WTC11 (cell line): Measurements from ENCODE around the gene ANKRD33B.

ENCODE experiments used
- CREB1 ChIP-seq: sonication (generic); formaldehyde crosslinking; IDR thresholded peaks from 2 replicates; pipeline ENCODE4 v1.8.0; 2023; ENCODE audit warnings: mild to moderate bottlenecking, missing genetic modification reagents
- GTF2I ChIP-seq: fragments of 250-450 bp; sonication (Bioruptor Pico); conservative IDR thresholded peaks from 2 replicates; pipeline ENCODE4 v1.4.0; 2021; ENCODE audit warnings: mild to moderate bottlenecking
- NR1H2 ChIP-seq: sonication (generic); formaldehyde crosslinking; IDR thresholded peaks from 2 replicates; pipeline ENCODE4 v1.9.0; 2021; ENCODE audit warnings: mild to moderate bottlenecking, moderate library complexity, missing genetic modification reagents
- SP1 ChIP-seq: sonication (generic); formaldehyde crosslinking; conservative IDR thresholded peaks from 2 replicates; pipeline ENCODE4 v1.8.1; 2022; ENCODE audit warnings: missing genetic modification reagents
- TEAD4 ChIP-seq: sonication (generic); formaldehyde crosslinking; IDR thresholded peaks from 2 replicates; pipeline ENCODE4 v1.8.0; 2022; ENCODE audit warnings: mild to moderate bottlenecking, missing genetic modification reagents
- ZNF232 ChIP-seq: sonication (generic); formaldehyde crosslinking; IDR thresholded peaks from 2 replicates; pipeline ENCODE4 v1.8.0; 2022; ENCODE audit warnings: mild to moderate bottlenecking, missing genetic modification reagents
- ZNF263 ChIP-seq: sonication (generic); formaldehyde crosslinking; IDR thresholded peaks from 2 replicates; pipeline ENCODE4 v1.8.1; 2022; ENCODE audit warnings: low read depth, mild to moderate bottlenecking, moderate library complexity, missing genetic modification reagents
- TF ChIP-seq, protein P1 (sequence below): fragments of 200-600 bp; IDR thresholded peaks from 2 replicates; pipeline ENCODE4 v1.8.0; 2022; ENCODE audit warnings: antibody characterized with exemption
- TF ChIP-seq, protein P2 (sequence below): sonication (generic); formaldehyde crosslinking; IDR thresholded peaks from 2 replicates; pipeline ENCODE4 v1.8.1; 2022; ENCODE audit warnings: low read depth, mild to moderate bottlenecking, moderate library complexity, missing genetic modification reagents, borderline replicate concordance

DNA sequence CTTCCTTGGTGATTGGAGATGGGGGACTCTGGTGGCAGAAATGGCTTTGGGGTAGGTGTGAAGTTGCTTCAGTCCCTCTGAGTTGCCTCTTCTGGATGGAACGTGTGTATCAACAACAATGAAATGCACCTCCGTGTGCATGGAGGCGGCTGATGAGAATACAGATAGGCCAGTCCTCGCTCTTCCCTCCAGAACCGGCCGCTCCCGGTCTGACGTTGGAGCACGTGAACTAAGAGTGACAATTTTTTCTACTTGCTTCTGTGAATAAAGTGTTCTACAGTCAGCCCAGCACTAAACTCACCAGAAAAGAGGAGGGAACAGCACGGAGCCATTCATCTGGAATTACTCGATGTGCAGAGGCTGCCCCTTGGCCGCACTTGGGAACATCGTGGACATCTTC is 90.7 kb downstream of the ANKRD33B start:
- TF ChIP-seq, protein P1, sequence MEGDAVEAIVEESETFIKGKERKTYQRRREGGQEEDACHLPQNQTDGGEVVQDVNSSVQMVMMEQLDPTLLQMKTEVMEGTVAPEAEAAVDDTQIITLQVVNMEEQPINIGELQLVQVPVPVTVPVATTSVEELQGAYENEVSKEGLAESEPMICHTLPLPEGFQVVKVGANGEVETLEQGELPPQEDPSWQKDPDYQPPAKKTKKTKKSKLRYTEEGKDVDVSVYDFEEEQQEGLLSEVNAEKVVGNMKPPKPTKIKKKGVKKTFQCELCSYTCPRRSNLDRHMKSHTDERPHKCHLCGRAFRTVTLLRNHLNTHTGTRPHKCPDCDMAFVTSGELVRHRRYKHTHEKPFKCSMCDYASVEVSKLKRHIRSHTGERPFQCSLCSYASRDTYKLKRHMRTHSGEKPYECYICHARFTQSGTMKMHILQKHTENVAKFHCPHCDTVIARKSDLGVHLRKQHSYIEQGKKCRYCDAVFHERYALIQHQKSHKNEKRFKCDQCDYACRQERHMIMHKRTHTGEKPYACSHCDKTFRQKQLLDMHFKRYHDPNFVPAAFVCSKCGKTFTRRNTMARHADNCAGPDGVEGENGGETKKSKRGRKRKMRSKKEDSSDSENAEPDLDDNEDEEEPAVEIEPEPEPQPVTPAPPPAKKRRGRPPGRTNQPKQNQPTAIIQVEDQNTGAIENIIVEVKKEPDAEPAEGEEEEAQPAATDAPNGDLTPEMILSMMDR = no peak
- no peak for TF ChIP-seq TEAD4 (CRISPR knock-in tag)
- TF ChIP-seq ZNF232 (CRISPR knock-in tag) = no peak
- no peak for TF ChIP-seq ZNF263 (CRISPR knock-in tag)
- TF ChIP-seq CREB1 (CRISPR knock-in tag) = no peak
- TF ChIP-seq GTF2I (CRISPR knock-in tag) = no peak
- TF ChIP-seq SP1 (CRISPR knock-in tag) = no peak
- TF ChIP-seq, protein P2, sequence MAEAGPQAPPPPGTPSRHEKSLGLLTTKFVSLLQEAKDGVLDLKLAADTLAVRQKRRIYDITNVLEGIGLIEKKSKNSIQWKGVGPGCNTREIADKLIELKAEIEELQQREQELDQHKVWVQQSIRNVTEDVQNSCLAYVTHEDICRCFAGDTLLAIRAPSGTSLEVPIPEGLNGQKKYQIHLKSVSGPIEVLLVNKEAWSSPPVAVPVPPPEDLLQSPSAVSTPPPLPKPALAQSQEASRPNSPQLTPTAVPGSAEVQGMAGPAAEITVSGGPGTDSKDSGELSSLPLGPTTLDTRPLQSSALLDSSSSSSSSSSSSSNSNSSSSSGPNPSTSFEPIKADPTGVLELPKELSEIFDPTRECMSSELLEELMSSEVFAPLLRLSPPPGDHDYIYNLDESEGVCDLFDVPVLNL = no peak
- no peak for TF ChIP-seq NR1H2
